Right lobe of liver (tissue), 6 donors: ENCODE data around the gene FAM13A. TPM values are rescaled to one million over a fixed set of nuclear protein-coding genes. Genes with fewer than 3 reads are reported as not detected.

Experiments
- ATAC-seq, 4 donors: fragments of 200-7000 bp; cut with Tn5 transposase; one replicate each; pipeline ENCODE4 v1.9.1; 2020; ENCODE audit warnings: mild to moderate bottlenecking in 4 of 4, moderate library complexity in 4 of 4
- DNase-seq, 3 donors: peaks; one replicate each; pipeline ENCODE4 v3.0.0-alpha.2; 2020
- H3K27ac ChIP-seq, 3 donors: fragments of 200-600 bp; one replicate each; pipeline ENCODE4 v1.8.0; 2022
- H3K27me3 ChIP-seq, 2 donors: fragments of 200-600 bp; one replicate each; pipeline ENCODE4 v1.8.0; 2022
- H3K36me3 ChIP-seq, 4 donors: fragments of 200-600 bp; sonication (generic) in 1 of 4; one replicate each; pipeline versions ENCODE4 v1.5.1 to v1.8.0; 2017 to 2022; ENCODE audit warnings: control low read depth in 1 of 4
- H3K4me1 ChIP-seq, 4 donors: fragments of 200-600 bp; sonication (generic) in 1 of 4; one replicate each; pipeline versions ENCODE4 v1.5.1 to v1.8.0; 2017 to 2022; ENCODE audit warnings: control low read depth in 1 of 4
- H3K4me3 ChIP-seq, 3 donors: fragments of 200-600 bp; one replicate each; pipeline ENCODE4 v1.8.0; 2022
- H3K9me3 ChIP-seq, 4 donors: fragments of 200-600 bp; sonication (generic) in 1 of 4; one replicate each; pipeline versions ENCODE4 v1.5.1 to v1.8.0; 2017 to 2022; ENCODE audit warnings: control low read depth in 1 of 4
- POLR2A ChIP-seq: fragments of 450-650 bp; IDR thresholded peaks from one replicate; pipeline ENCODE4 v1.6.1; 2017; ENCODE audit warnings: antibody characterized with exemption, mild to moderate bottlenecking
- WGBS: methylation state at CpG from one replicate; pipeline ENCODE4 v1.1.6; 2018; ENCODE audit warnings: low coverage, low lambda C conversion rate; ENCODE audit not compliant: insufficient coverage; ENCODE audit errors: missing lambda C conversion rate; 5-methylcytosine and 5-hydroxymethylcytosine counted together
- intact Hi-C, 2 donors: fragments of 100-400 bp; cut with DNase I; formaldehyde crosslinking; loops; one replicate each; pipeline versions ENCODE4 v1.11.2 to v1.14.1; 2022
- total RNA-seq, 6 experiments: library from RNA; depleted of rRNA in 2 of 6; stranded (reverse); fragments of >200 nt in 2 of 6; fragmentation: NEBNext Ultra II Directional in 3 of 6; extraction: Animal tissue kit (Norgen Biotek cat#: 25700) in 3 of 6; gene quantifications; one replicate each; pipeline versions ENCODE4 v1.1.0 to v1.2.4, GENCODE V29; 2016 to 2023
- TF ChIP-seq, protein P1 (sequence below), 4 donors: fragments of 200-600 bp in 3 of 4; fragments of 450-650 bp in 1 of 4; IDR thresholded peaks; one replicate each; pipeline versions ENCODE4 v1.5.1 to v1.8.0; 2016 to 2022; ENCODE audit warnings: antibody characterized with exemption in 4 of 4, mild to moderate bottlenecking in 2 of 4
- donor health status: DM: no; HTN: yes; CAD: no.
- donor health status: DM: no; HTN: no; CAD: no.
- donor health status: DM: no; HTN: no; CAD: no.
- donor health status: DM: no; HTN: yes; CAD: no.
- donor health status: DM: no; HTN: yes; CAD: no.

The FAM13A gene
- total RNA-seq, 6 experiments from 2014 or later: 28.3 to 82.5 (median 51.7) TPM

DNA sequence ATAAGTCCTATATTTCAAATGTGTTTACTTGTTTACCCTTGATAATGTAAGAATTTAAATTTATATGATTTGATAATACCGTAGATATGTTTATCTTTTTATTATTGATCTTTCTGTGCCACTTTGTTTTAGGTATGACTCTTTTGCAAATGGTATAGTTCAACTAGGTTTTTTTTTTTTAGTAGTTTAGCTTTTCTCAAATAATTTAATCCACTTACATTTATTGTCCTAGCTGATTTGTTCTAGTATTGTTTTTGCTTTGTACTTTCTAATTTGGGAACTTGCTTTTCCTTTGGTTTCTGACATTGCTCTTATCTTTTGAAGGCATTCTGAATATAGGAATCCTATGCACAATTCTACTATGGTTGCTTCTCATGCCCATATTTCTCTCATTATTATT lies 260.4 kb downstream of the FAM13A start:
- intact Hi-C loops: no loop called here

DNA sequence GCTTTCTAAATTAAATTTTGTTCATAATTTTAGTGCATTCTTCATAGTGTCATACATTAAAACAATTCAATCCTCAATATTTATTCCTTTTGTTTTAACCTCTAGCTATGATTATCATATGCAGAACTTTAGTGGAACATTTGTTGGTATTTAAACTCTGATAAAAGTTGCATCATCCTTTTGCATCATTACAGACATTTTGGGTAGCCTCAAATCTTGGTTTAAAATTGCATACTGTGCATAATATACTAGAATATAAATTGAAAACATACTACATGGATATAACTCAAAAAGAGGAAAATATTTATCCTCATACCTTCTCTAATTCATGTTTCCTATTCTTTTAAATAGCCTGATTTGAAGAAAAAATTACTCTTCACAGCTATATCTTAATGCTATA lies 262.0 kb downstream of the FAM13A start:
- peaks cover 0 to 4% (median 0%) of the 10 kb centered on the region in 4 donors for H3K4me1 ChIP-seq
- TF ChIP-seq, protein P1, sequence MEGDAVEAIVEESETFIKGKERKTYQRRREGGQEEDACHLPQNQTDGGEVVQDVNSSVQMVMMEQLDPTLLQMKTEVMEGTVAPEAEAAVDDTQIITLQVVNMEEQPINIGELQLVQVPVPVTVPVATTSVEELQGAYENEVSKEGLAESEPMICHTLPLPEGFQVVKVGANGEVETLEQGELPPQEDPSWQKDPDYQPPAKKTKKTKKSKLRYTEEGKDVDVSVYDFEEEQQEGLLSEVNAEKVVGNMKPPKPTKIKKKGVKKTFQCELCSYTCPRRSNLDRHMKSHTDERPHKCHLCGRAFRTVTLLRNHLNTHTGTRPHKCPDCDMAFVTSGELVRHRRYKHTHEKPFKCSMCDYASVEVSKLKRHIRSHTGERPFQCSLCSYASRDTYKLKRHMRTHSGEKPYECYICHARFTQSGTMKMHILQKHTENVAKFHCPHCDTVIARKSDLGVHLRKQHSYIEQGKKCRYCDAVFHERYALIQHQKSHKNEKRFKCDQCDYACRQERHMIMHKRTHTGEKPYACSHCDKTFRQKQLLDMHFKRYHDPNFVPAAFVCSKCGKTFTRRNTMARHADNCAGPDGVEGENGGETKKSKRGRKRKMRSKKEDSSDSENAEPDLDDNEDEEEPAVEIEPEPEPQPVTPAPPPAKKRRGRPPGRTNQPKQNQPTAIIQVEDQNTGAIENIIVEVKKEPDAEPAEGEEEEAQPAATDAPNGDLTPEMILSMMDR (IDR thresholded peaks at IDR 0.05): no peak
- no peak for TF ChIP-seq POLR2A
- no peak overlapping the region for H3K27ac ChIP-seq
- H3K27me3 ChIP-seq: no peaks in the 10 kb centered on the region
- no peak for ATAC-seq
- intact Hi-C loops: loop anchor here in 1 of 2 donors (5.0 kb wide), 1 partner anchor 88 kb away; no protein-coding TSS in a partner anchor
- no peak for DNase-seq
- no peaks in the 10 kb centered on the region for H3K9me3 ChIP-seq
- no peak overlapping the region for H3K4me3 ChIP-seq
- no peaks in the 10 kb centered on the region for H3K36me3 ChIP-seq

More for the DNA sequence above, 260.4 kb downstream of the FAM13A start:
- DNase-seq: no peak
- Histone ChIP-seq H3K4me3 (no peak overlapping the region), H3K36me3 (no peaks in the 10 kb centered on the region), H3K9me3 (no peaks in the 10 kb centered on the region), H3K4me1 (peaks cover 0 to 7% (median 0%) of the 10 kb centered on the region in 4 donors), H3K27me3 (no peaks in the 10 kb centered on the region), H3K27ac (no peak overlapping the region)
- WGBS: 94% methylated on average over 1 of the region's 1 CpG
- no peak for ATAC-seq
- TF ChIP-seq POLR2A: no peak
- TF ChIP-seq, protein P1 (IDR thresholded peaks at IDR 0.05): no peak

DNA sequence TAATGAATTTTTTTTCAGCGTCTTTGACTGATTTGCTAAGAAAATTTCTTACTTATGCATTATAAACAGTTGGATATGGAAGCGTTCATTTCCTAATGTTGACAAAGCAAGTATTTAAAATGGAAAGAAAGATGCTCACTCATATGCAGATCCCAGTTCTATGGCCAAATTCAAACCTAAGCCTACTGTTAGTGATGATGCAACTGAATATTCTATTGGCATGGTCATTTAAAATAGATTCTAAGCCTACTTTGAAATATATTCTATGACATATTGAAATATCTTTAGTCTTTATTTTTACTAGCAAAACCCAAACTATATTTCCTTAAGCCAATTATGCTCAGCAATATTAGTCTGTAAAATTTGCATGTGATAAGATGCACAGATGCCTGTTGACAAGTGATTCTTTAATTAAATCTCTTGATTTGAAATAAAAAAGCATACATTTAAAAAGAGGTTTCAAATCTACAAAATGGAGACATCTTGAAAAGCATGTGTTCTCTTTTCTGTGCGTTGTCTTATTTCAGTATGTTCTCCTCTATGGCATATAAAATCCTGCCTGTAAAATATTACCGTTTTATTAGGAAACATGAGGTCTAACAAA lies 262.8 kb downstream of the FAM13A start:
- 96% methylated on average over 4 of the region's 4 CpGs for WGBS
- no peak for TF ChIP-seq POLR2A
- TF ChIP-seq, protein P1 (IDR thresholded peaks at IDR 0.05): no peak
- intact Hi-C loops: loop anchor here in 1 of 2 donors (5.0 kb wide), 1 partner anchor 87 kb away; no protein-coding TSS in a partner anchor

DNA sequence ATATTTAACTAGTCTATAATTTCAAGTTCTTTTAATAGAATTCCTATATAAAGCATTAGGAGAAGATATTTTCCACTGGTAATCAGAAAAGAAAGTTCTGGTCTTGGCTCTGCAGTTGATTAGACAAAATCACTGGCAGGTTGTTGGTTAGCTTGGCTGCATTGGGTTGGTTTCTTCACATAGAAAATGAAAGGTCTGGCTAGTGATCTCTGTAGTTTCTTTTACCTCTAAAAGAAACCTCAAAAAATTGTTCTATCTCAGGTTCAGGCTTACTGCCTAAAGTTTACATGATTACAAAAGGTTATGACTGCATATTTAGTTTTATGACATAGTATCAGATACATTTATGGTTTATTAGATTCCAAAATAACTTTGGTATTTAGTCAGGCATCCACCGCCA lies 263.5 kb downstream of the FAM13A start:
- Histone ChIP-seq H3K27me3 (no peaks in the 10 kb centered on the region), H3K4me1 (peaks cover 0 to 4% (median 0%) of the 10 kb centered on the region in 4 donors), H3K27ac (no peak overlapping the region), H3K9me3 (no peaks in the 10 kb centered on the region), H3K36me3 (no peaks in the 10 kb centered on the region), H3K4me3 (no peak overlapping the region)
- intact Hi-C loops: loop anchor here in 1 of 2 donors (5.0 kb wide), 1 partner anchor 86 kb away; no protein-coding TSS in a partner anchor
- ATAC-seq: no peak
- TF ChIP-seq, protein P1 (IDR thresholded peaks at IDR 0.05): no peak
- no peak for TF ChIP-seq POLR2A
- no peak for DNase-seq
- WGBS: 100% methylated on average over 1 of the region's 1 CpG

More for the DNA sequence above, 262.8 kb downstream of the FAM13A start:
- ATAC-seq (no peak), DNase-seq (no peak)
- Histone ChIP-seq H3K9me3 (no peaks in the 10 kb centered on the region), H3K4me1 (peaks cover 0 to 4% (median 0%) of the 10 kb centered on the region in 4 donors), H3K4me3 (no peak overlapping the region), H3K36me3 (no peaks in the 10 kb centered on the region), H3K27ac (no peak overlapping the region), H3K27me3 (no peaks in the 10 kb centered on the region)
